Gastrocnemius medialis (tissue), 4 donors: Measurements from ENCODE around the gene EYS. TPM values are rescaled to one million over a fixed set of nuclear protein-coding genes. Genes with fewer than 3 reads are reported as not detected.

Experiments
- ATAC-seq, 2 donors: fragments of 150-250 bp; one replicate each; pipeline ENCODE4 v1.9.1; 2016
- DNase-seq, 2 donors: peaks; one replicate each; pipeline ENCODE4 v3.0.0-alpha.2; 2019
- H3K27ac ChIP-seq, 4 donors: fragments of 200-600 bp; sonication (generic); 1 replicate in 1 of 4; 2 replicates in 3 of 4; pipeline ENCODE4 v1.5.1; 2016 to 2018; ENCODE audit warnings: mild to moderate bottlenecking in 2 of 4, moderate library complexity in 1 of 4
- H3K27me3 ChIP-seq, 3 donors: fragments of 200-600 bp; sonication (generic) in 2 of 3; 1 replicate in 1 of 3; 2 replicates in 2 of 3; pipeline versions ENCODE4 v1.5.1 to v1.6.0; 2016 to 2019; ENCODE audit warnings: mild to moderate bottlenecking in 1 of 3, moderate library complexity in 1 of 3
- H3K36me3 ChIP-seq, 2 donors: fragments of 200-600 bp; sonication (generic) in 1 of 2; one replicate each; pipeline ENCODE4 v1.5.1; 2017 to 2018
- H3K4me1 ChIP-seq, 2 donors: fragments of 200-600 bp; sonication (generic) in 1 of 2; one replicate each; pipeline ENCODE4 v1.5.1; 2016 to 2017; ENCODE audit warnings: mild to moderate bottlenecking in 2 of 2
- H3K4me3 ChIP-seq, 4 donors: fragments of 200-600 bp; sonication (generic) in 3 of 4; 1 replicate in 1 of 4; 2 replicates in 3 of 4; pipeline ENCODE4 v1.5.1; 2016 to 2019; ENCODE audit warnings: mild to moderate bottlenecking in 2 of 4
- H3K9me3 ChIP-seq, 3 donors: fragments of 200-600 bp; sonication (generic) in 2 of 3; 1 replicate in 1 of 3; 2 replicates in 2 of 3; pipeline ENCODE4 v1.5.1; 2016 to 2019
- POLR2A ChIP-seq, 2 donors: fragments of 450-650 bp; IDR thresholded peaks; one replicate each; pipeline ENCODE4 v1.6.1; 2017; ENCODE audit warnings: antibody characterized with exemption in 2 of 2, mild to moderate bottlenecking in 2 of 2, moderate library complexity in 2 of 2
- in situ Hi-C, 4 donors: fragments of 200-750 bp; cut with MboI; loops; one replicate each; pipeline versions ENCODE4 v1.15.0 to v1.8.0; 2017; ENCODE audit warnings: low sequenced_read_pairs in 4 of 4
- intact Hi-C: fragments of 100-400 bp; cut with DNase I; formaldehyde crosslinking; loops from one replicate; pipeline ENCODE4 v1.15.1; 2023; ENCODE audit warnings: low total_unique reads
- total RNA-seq, 4 donors: library from RNA; depleted of rRNA; stranded (reverse); fragments of >200 nt; gene quantifications; one replicate each; pipeline versions ENCODE4 v1.1.0 to v1.2.3, GENCODE V29; 2016
- TF ChIP-seq, protein P1 (sequence below), 5 experiments: fragments of 450-650 bp in 3 of 5; fragments of 200-600 bp in 2 of 5; sonication (generic) in 2 of 5; IDR thresholded peaks in 4 of 5; conservative IDR thresholded peaks in 1 of 5; 1 replicate in 4 of 5; 2 replicates in 1 of 5; pipeline ENCODE4 v1.5.1; 2016 to 2019; ENCODE audit warnings: antibody characterized with exemption in 5 of 5, mild to moderate bottlenecking in 3 of 5, moderate library complexity in 3 of 5

EYS gene
- total RNA-seq, 4 donors from 2014 or later, result 0.20 TPM; not detected in 3

- no peak for DNase-seq
- H3K36me3 ChIP-seq, result no peaks in the 10 kb centered on the region
- no peak overlapping the region for H3K4me3 ChIP-seq
- ATAC-seq, result no peak
- no peaks in the 10 kb centered on the region for H3K27me3 ChIP-seq
- no peaks in the 10 kb centered on the region for H3K9me3 ChIP-seq
- intact Hi-C loops (no loop called here), in situ Hi-C loops (no loop called here)
- H3K27ac ChIP-seq, result no peak overlapping the region
- no peak for TF ChIP-seq POLR2A (IDR thresholded peaks at IDR 0.05)
- TF ChIP-seq, protein P1, sequence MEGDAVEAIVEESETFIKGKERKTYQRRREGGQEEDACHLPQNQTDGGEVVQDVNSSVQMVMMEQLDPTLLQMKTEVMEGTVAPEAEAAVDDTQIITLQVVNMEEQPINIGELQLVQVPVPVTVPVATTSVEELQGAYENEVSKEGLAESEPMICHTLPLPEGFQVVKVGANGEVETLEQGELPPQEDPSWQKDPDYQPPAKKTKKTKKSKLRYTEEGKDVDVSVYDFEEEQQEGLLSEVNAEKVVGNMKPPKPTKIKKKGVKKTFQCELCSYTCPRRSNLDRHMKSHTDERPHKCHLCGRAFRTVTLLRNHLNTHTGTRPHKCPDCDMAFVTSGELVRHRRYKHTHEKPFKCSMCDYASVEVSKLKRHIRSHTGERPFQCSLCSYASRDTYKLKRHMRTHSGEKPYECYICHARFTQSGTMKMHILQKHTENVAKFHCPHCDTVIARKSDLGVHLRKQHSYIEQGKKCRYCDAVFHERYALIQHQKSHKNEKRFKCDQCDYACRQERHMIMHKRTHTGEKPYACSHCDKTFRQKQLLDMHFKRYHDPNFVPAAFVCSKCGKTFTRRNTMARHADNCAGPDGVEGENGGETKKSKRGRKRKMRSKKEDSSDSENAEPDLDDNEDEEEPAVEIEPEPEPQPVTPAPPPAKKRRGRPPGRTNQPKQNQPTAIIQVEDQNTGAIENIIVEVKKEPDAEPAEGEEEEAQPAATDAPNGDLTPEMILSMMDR (IDR thresholded peaks at IDR 0.05 in 4 of 5, conservative IDR thresholded peaks at IDR 0.05 in 1 of 5), result no peak
- no peaks in the 10 kb centered on the region for H3K4me1 ChIP-seq
Measured at GRCh38 chr6:64589961-64590360, 1117.1 kb downstream of the EYS start.

DNA sequence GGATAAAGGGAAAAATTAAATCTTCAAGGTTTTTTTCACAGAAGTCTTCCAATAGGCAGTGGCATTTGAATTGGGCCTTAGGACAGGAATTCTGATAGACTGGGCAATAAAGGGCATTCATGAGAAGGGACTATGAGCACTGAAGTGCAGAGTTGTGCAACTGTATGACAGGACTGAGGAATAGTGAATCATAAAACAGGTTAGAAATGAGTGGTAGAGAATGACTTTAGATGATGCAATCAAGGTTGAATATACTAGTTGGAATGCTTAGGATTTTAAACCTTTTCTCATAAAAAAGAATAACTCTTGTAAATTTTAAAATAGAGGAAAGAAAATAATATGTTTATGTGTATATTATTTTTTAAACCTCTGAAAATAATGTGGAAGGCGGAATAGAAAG, 1126.7 kb downstream of the EYS start:
- no peak for TF ChIP-seq POLR2A (IDR thresholded peaks at IDR 0.05)
- TF ChIP-seq, protein P1 (IDR thresholded peaks at IDR 0.05 in 4 of 5, conservative IDR thresholded peaks at IDR 0.05 in 1 of 5), result no peak
- in situ Hi-C loops, result no loop called here
- Histone ChIP-seq H3K4me3 (no peak overlapping the region), H3K36me3 (no peaks in the 10 kb centered on the region), H3K9me3 (no peaks in the 10 kb centered on the region), H3K27me3 (no peaks in the 10 kb centered on the region), H3K27ac (no peak overlapping the region), H3K4me1 (no peaks in the 10 kb centered on the region)
- DNase-seq (no peak), ATAC-seq (no peak)
- intact Hi-C loops, result no loop called here

- Histone ChIP-seq H3K27me3 (no peaks in the 10 kb centered on the region), H3K4me1 (no peaks in the 10 kb centered on the region), H3K27ac (no peak overlapping the region), H3K9me3 (no peaks in the 10 kb centered on the region), H3K36me3 (no peaks in the 10 kb centered on the region), H3K4me3 (no peak overlapping the region)
- no peak for TF ChIP-seq POLR2A (IDR thresholded peaks at IDR 0.05)
- TF ChIP-seq, protein P1 (IDR thresholded peaks at IDR 0.05 in 4 of 5, conservative IDR thresholded peaks at IDR 0.05 in 1 of 5), result no peak
- ATAC-seq, result no peak
- intact Hi-C loops (no loop called here), in situ Hi-C loops (no loop called here)
- no peak for DNase-seq
Measured at GRCh38 chr6:64553249-64553786, 1153.7 kb downstream of the EYS start.

- DNase-seq, result no peak
- ATAC-seq, result no peak
- intact Hi-C loops, result no loop called here
Measured at GRCh38 chr6:64547594-64548268, 1159.3 kb downstream of the EYS start.

More at GRCh38 chr6:64547594-64548268, 1159.3 kb downstream of the EYS start:
- Histone ChIP-seq H3K9me3 (no peaks in the 10 kb centered on the region), H3K27me3 (no peaks in the 10 kb centered on the region), H3K4me1 (no peaks in the 10 kb centered on the region), H3K27ac (no peak overlapping the region), H3K4me3 (no peak overlapping the region), H3K36me3 (no peaks in the 10 kb centered on the region)
- TF ChIP-seq POLR2A (IDR thresholded peaks at IDR 0.05), result no peak
- TF ChIP-seq, protein P1 (IDR thresholded peaks at IDR 0.05 in 4 of 5, conservative IDR thresholded peaks at IDR 0.05 in 1 of 5), result no peak
- in situ Hi-C loops, result no loop called here
